PFSK-1 (cell line): Measurements from ENCODE around the gene TASL.

Experiments used
- POLR2AphosphoS5 ChIP-seq: IDR thresholded peaks from 2 replicates; pipeline ENCODE4 v1.6.1; 2012; ENCODE audit warnings: low read depth, mild to moderate bottlenecking, control low read depth, low read length, moderate library complexity
- TF ChIP-seq, protein P1 (sequence below), 2 experiments: IDR thresholded peaks; 2 replicates each; pipeline versions ENCODE4 v1.6.1 to v1.8.0; 2011 to 2012; ENCODE audit warnings: low read depth in 2 of 2, low read length in 2 of 2, control low read depth in 1 of 2, inconsistent platforms in 1 of 2, mild to moderate bottlenecking in 1 of 2, moderate library complexity in 1 of 2; ENCODE audit not compliant: insufficient read depth in 1 of 2

DNA sequence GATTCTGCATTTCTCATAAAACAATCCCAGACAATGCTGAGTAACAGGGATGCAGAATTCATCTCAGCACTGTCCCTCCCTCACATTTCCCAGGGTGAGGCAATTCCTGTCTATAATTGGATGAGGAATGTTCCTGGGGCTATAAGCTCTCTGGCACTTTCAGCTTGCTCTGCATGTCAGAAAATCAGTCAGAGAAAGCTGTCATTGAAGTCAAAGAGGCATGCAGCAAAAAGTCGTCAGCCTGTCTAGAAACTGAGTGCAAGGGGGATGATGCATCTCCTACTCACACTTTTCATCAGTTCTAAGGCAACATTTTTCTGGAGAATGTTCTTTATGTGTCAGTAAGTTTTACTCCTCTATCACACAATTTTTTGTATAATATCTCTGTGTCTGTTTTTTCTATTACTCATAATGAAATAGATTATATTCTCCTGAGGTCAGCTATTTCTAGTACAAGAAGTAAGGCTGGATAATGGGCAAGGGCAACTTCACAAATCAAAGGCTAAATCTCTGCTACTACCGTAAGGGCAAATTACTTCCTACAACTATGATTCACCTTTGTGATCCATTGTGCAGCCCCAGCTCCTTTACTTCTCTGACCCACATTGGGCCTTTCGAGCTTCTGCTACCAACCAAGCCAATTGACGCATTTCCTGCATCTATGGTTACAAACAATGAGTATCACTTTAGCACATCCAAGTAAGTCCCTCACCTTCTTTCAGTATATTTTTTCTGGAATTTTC is 56.0 kb downstream of the TASL start:
- no peak for TF ChIP-seq POLR2AphosphoS5
- TF ChIP-seq, protein P1, sequence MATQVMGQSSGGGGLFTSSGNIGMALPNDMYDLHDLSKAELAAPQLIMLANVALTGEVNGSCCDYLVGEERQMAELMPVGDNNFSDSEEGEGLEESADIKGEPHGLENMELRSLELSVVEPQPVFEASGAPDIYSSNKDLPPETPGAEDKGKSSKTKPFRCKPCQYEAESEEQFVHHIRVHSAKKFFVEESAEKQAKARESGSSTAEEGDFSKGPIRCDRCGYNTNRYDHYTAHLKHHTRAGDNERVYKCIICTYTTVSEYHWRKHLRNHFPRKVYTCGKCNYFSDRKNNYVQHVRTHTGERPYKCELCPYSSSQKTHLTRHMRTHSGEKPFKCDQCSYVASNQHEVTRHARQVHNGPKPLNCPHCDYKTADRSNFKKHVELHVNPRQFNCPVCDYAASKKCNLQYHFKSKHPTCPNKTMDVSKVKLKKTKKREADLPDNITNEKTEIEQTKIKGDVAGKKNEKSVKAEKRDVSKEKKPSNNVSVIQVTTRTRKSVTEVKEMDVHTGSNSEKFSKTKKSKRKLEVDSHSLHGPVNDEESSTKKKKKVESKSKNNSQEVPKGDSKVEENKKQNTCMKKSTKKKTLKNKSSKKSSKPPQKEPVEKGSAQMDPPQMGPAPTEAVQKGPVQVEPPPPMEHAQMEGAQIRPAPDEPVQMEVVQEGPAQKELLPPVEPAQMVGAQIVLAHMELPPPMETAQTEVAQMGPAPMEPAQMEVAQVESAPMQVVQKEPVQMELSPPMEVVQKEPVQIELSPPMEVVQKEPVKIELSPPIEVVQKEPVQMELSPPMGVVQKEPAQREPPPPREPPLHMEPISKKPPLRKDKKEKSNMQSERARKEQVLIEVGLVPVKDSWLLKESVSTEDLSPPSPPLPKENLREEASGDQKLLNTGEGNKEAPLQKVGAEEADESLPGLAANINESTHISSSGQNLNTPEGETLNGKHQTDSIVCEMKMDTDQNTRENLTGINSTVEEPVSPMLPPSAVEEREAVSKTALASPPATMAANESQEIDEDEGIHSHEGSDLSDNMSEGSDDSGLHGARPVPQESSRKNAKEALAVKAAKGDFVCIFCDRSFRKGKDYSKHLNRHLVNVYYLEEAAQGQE (IDR thresholded peaks at IDR 0.05; ENCODE audit: insufficient read depth in 1 of 2, low read depth in 2 of 2, low read length in 2 of 2), result no peak
